Endodermal cell (in vitro differentiated cells): ENCODE measurements around the gene UBL7. TPM values are rescaled to one million over a fixed set of nuclear protein-coding genes. Genes with fewer than 3 reads are reported as not detected.

Source experiments
- DNase-seq: peaks from one replicate; pipeline ENCODE4 v3.0.0-alpha.2; 2017
- H3K27ac ChIP-seq: 2 replicates; pipeline ENCODE4 v1.5.1; 2013; ENCODE audit warnings: mild to moderate bottlenecking, low read depth, low read length, moderate library complexity
- H3K27me3 ChIP-seq: 2 replicates; pipeline ENCODE4 v1.6.1; 2013; ENCODE audit warnings: mild to moderate bottlenecking, low read length, moderate library complexity; ENCODE audit not compliant: insufficient read depth, control insufficient read depth, poor library complexity, severe bottlenecking
- H3K36me3 ChIP-seq: 2 replicates; pipeline ENCODE4 v1.7.0; 2013; ENCODE audit warnings: mild to moderate bottlenecking, low read length, moderate library complexity; ENCODE audit not compliant: control insufficient read depth, insufficient read depth
- H3K4me1 ChIP-seq: one replicate; pipeline ENCODE4 v1.7.0; 2013; ENCODE audit warnings: low read length; ENCODE audit not compliant: control insufficient read depth, insufficient read depth
- H3K4me3 ChIP-seq: 2 replicates; pipeline ENCODE4 v1.5.1; 2013; ENCODE audit warnings: mild to moderate bottlenecking, low read length, moderate library complexity
- H3K9ac ChIP-seq: 2 replicates; pipeline ENCODE4 v1.6.1; 2013; ENCODE audit warnings: mild to moderate bottlenecking, low read length, moderate library complexity; ENCODE audit not compliant: poor library complexity, severe bottlenecking; ENCODE audit errors: extremely low read depth
- H3K9me3 ChIP-seq: 2 replicates; pipeline ENCODE4 v1.6.1; 2013; ENCODE audit warnings: mild to moderate bottlenecking, low read length, moderate library complexity; ENCODE audit not compliant: control insufficient read depth
- H3K27ac Mint-ChIP-seq: 2 replicates; pipeline ENCODE4 v1.8.0; 2020; ENCODE audit warnings: mixed read lengths
- H3K27me3 Mint-ChIP-seq: 2 replicates; pipeline ENCODE4 v1.8.0; 2021; ENCODE audit warnings: mild to moderate bottlenecking, mixed read lengths; ENCODE audit not compliant: insufficient read depth
- H3K36me3 Mint-ChIP-seq: 2 replicates; pipeline ENCODE4 v1.8.0; 2020; ENCODE audit warnings: low read depth, mixed read lengths
- H3K4me1 Mint-ChIP-seq: 2 replicates; pipeline ENCODE4 v1.8.0; 2020; ENCODE audit warnings: mixed read lengths
- H3K4me3 Mint-ChIP-seq: 2 replicates; pipeline ENCODE4 v1.8.0; 2020; ENCODE audit warnings: mild to moderate bottlenecking, moderate library complexity, mixed read lengths
- H3K9me3 Mint-ChIP-seq: 2 replicates; pipeline ENCODE4 v1.8.0; 2020; ENCODE audit warnings: mild to moderate bottlenecking, mixed read lengths
- WGBS, 2 experiments: methylation state at CpG; one replicate each; pipeline versions ENCODE4 v1.1.5 to v1.1.7; 2013; ENCODE audit warnings: missing lambda C conversion rate in 2 of 2, mixed read lengths in 1 of 2; ENCODE audit not compliant: insufficient coverage in 1 of 2, insufficient read length in 1 of 2; 5-methylcytosine and 5-hydroxymethylcytosine counted together
- total RNA-seq, 2 donors: library from RNA; stranded (reverse); fragmentation: NEBNext Ultra II Directional in 1 of 2; extraction: Animal tissue kit (Norgen Biotek cat#: 25700) in 1 of 2; gene quantifications; 2 replicates in 1 of 2; 3 replicates in 1 of 2; pipeline ENCODE4 v1.2.1, GENCODE V29; 2021
- TF ChIP-seq, protein P1 (sequence below): fragments of 200-600 bp; sonication (generic); conservative IDR thresholded peaks from 2 replicates; pipeline ENCODE4 v1.5.0; 2021; ENCODE audit warnings: antibody characterized with exemption, mild to moderate bottlenecking

UBL7 gene
- total RNA-seq, 2 donors from 2014 or later: 38.5 to 52.6 TPM

DNA sequence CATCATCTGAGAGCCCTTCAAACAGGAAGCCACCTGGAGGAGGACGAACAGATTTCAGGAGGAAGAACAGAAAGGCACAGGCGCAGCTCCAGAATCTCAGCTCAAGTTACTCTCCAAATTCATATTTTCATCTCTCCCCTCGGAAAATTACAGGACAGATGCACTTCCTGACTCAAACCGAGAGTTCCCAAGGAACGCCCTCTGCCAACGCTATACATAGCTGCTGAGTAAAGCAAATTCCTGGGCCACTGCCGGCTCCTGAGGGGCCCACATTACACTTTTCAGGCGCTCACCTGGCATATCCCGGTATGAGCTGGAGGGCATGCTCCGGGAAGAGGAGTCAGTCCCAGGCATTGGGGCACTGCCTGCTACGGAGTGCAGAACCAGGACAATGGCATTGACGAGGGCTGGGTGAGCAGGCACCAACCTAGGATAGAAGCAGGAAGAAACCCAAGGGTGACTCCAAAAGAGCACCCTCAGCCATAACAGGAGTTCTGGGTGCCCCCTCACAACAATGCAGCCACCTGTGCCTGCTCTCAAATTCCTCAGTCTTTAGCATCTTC lies 11.2 kb downstream of the UBL7 start:
- Histone ChIP-seq H3K27me3 (no peaks in the 10 kb centered on the region), H3K4me1 (peaks cover 8% of the 10 kb centered on the region), H3K9ac (no peak overlapping the region), H3K9me3 (no peaks in the 10 kb centered on the region), H3K4me3 (no peak overlapping the region), H3K27ac (no peak overlapping the region), H3K36me3 (peaks cover 14% of the 10 kb centered on the region)
- peaks cover 50% of the 10 kb centered on the region for H3K36me3 Mint-ChIP-seq
- H3K9me3 Mint-ChIP-seq: no peaks in the 10 kb centered on the region
- DNase-seq: no peak
- TF ChIP-seq, protein P1, sequence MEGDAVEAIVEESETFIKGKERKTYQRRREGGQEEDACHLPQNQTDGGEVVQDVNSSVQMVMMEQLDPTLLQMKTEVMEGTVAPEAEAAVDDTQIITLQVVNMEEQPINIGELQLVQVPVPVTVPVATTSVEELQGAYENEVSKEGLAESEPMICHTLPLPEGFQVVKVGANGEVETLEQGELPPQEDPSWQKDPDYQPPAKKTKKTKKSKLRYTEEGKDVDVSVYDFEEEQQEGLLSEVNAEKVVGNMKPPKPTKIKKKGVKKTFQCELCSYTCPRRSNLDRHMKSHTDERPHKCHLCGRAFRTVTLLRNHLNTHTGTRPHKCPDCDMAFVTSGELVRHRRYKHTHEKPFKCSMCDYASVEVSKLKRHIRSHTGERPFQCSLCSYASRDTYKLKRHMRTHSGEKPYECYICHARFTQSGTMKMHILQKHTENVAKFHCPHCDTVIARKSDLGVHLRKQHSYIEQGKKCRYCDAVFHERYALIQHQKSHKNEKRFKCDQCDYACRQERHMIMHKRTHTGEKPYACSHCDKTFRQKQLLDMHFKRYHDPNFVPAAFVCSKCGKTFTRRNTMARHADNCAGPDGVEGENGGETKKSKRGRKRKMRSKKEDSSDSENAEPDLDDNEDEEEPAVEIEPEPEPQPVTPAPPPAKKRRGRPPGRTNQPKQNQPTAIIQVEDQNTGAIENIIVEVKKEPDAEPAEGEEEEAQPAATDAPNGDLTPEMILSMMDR: no peak
- H3K27ac Mint-ChIP-seq: no peak overlapping the region
- no peaks in the 10 kb centered on the region for H3K27me3 Mint-ChIP-seq
- WGBS, 2 experiments: 94 to 98% methylated on average over 10 to 12 of the region's 12 CpGs
- peaks cover 17% of the 10 kb centered on the region for H3K4me1 Mint-ChIP-seq
- H3K4me3 Mint-ChIP-seq: no peak overlapping the region

DNA sequence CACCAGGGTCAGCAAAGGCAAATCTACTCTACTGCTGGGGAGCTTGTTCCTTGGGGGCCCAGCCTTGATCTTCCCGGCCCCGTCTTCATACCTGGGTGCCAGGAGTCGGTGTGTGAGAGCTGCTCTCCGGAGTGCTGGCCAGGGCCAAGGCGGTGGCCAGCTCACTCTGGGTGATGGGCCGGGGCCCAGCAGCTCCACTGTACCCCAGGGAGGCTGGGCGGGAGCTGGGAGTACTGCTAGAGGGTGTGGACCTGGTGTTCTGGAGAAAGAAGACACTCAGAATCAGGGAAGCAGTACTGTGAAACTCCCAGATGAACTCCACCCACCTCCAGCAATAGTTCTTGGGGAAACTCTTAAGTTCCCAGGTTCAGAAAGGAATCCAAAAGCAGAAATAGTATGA lies 11.9 kb downstream of the UBL7 start:
- no peaks in the 10 kb centered on the region for H3K9me3 Mint-ChIP-seq
- no peak overlapping the region for H3K4me3 ChIP-seq
- no peak overlapping the region for H3K27ac Mint-ChIP-seq
- peaks cover 18% of the 10 kb centered on the region for H3K4me1 Mint-ChIP-seq
- peaks cover 8% of the 10 kb centered on the region for H3K4me1 ChIP-seq
- 92 to 100% methylated on average over 2 to 7 of the region's 7 CpGs for WGBS, 2 experiments
- TF ChIP-seq, protein P1: no peak
- H3K9me3 ChIP-seq: no peaks in the 10 kb centered on the region
- no peak overlapping the region for H3K9ac ChIP-seq
- H3K27ac ChIP-seq: no peak overlapping the region
- no peak for DNase-seq
- no peaks in the 10 kb centered on the region for H3K27me3 ChIP-seq
- peaks cover 49% of the 10 kb centered on the region for H3K36me3 Mint-ChIP-seq
- no peak overlapping the region for H3K4me3 Mint-ChIP-seq
- peaks cover 11% of the 10 kb centered on the region for H3K36me3 ChIP-seq
- H3K27me3 Mint-ChIP-seq: no peaks in the 10 kb centered on the region

DNA sequence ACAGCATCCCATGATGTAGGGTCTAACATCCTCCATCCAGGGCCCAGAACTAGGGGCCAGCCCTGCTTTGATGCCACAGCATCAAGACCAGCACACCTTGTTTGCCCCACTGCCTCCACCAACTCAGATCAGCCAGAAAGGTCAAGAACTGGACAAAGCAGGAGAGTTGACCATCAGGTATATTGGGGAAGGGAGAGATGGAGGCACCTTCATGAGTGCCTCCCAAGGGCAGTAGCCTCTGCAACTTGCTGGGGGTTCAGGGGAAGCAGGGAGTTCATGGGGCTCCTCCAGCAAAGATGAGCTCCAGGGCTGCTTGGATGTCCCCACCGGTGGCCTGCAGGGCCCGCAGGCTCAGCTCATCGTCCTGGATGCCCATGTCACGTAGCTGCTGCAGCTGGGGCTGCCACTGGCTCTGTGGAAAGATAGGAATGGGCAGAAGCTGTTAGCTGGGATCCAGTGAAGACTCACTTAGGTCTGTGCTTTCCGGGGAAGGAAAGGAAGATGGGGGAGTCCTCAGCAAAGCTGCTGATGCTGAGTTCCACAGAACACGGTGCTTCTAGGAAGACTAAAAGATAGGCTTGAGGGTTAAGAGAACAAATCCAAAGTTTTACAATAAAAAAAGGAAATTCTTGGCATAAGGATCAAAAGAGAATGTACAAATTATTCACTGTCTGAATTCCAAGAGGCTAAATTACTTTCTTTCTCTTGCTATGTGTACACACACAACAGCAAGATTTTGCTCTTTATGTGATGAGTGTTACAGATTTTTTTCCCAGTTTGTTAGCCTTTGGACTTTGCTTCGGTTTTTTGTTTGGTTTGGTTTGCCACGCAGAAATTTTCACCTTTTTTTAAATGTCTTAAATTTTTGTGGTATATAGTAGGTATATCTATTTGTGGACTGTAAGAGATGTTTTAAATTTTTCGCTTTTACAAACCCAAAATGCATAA lies 14.9 kb downstream of the UBL7 start:
- 96% methylated on average over 4 to 9 of the region's 9 CpGs for WGBS, 2 experiments
- Mint-ChIP-seq H3K9me3 (no peaks in the 10 kb centered on the region), H3K27ac (no peak overlapping the region), H3K36me3 (peaks cover 40% of the 10 kb centered on the region), H3K4me3 (no peak overlapping the region), H3K4me1 (peaks cover 27% of the 10 kb centered on the region), H3K27me3 (no peaks in the 10 kb centered on the region)
- Histone ChIP-seq H3K27ac (no peak overlapping the region), H3K4me1 (peaks cover 4% of the 10 kb centered on the region), H3K4me3 (no peak overlapping the region), H3K9me3 (no peaks in the 10 kb centered on the region), H3K36me3 (peaks cover 11% of the 10 kb centered on the region), H3K27me3 (no peaks in the 10 kb centered on the region), H3K9ac (no peak overlapping the region)
- no peak for DNase-seq
- TF ChIP-seq, protein P1: no peak
